H1 (cell line): ENCODE results near the gene DNAJC27. TPM values are rescaled to one million over a fixed set of nuclear protein-coding genes. Genes with fewer than 3 reads are reported as not detected.

ENCODE experiments used
- CTCF ChIA-PET: fragments of 300-600 bp; sonication (Branson Sonifier 250); formaldehyde crosslinking; loops from one replicate; lab custom pipeline; 2021; ENCODE audit not compliant: partially characterized antibody; lab: Charles Lee
- POLR2A ChIA-PET: fragments of 300-600 bp; sonication (Branson Sonifier 250); formaldehyde crosslinking; loops from one replicate; lab custom pipeline; 2021; ENCODE audit warnings: inconsistent platforms; ENCODE audit not compliant: partially characterized antibody; lab: Charles Lee
- DNase-seq, 2 experiments: peaks; one replicate each; pipeline versions ENCODE4 v3.0.0 to v3.0.0-alpha.2; 2010 to 2022; ENCODE audit warnings: low spot score in 2 of 2, low read depth in 1 of 2, mixed read lengths in 1 of 2
- FAIRE-seq: peaks from 2 replicates; lab custom pipeline; 2011; peaks lifted over from hg19 to GRCh38; lab: Jason Lieb, UNC
- H2AFZ ChIP-seq: 2 replicates; pipeline ENCODE4 v1.8.1; 2012; ENCODE audit warnings: low read length, inconsistent platforms
- H2AK5ac ChIP-seq: 2 replicates; pipeline ENCODE4 v1.6.1; 2013; ENCODE audit warnings: low read depth, low read length
- H2BK120ac ChIP-seq: replicated peaks from 2 replicates; pipeline ENCODE3; 2013; ENCODE audit warnings: low read depth, low read length, inconsistent platforms
- H2BK12ac ChIP-seq: 2 replicates; pipeline ENCODE4 v1.6.1; 2013; ENCODE audit warnings: low read depth, low read length
- H2BK15ac ChIP-seq: 2 replicates; pipeline ENCODE4 v1.6.1; 2013; ENCODE audit warnings: low read length
- H2BK20ac ChIP-seq: 2 replicates; pipeline ENCODE4 v1.6.1; 2013; ENCODE audit warnings: low read length
- H2BK5ac ChIP-seq: 2 replicates; pipeline ENCODE4 v1.6.1; 2013; ENCODE audit warnings: low read depth, low read length
- H3K14ac ChIP-seq: 2 replicates; pipeline ENCODE4 v1.6.1; 2013; ENCODE audit warnings: inconsistent platforms; ENCODE audit not compliant: insufficient read length
- H3K18ac ChIP-seq: 2 replicates; pipeline ENCODE4 v1.6.1; 2013; ENCODE audit warnings: low read length; ENCODE audit errors: extremely low read depth
- H3K23ac ChIP-seq: 2 replicates; pipeline ENCODE4 v1.6.1; 2013; ENCODE audit warnings: inconsistent platforms; ENCODE audit not compliant: insufficient read length
- H3K23me2 ChIP-seq: 2 replicates; pipeline ENCODE4 v1.6.1; 2013; ENCODE audit warnings: low read depth, low read length
- H3K27ac ChIP-seq: 2 replicates; pipeline ENCODE4 v1.6.1; 2011; ENCODE audit warnings: low read depth, low read length, inconsistent platforms
- H3K27me3 ChIP-seq, 4 experiments: replicated peaks in 1 of 4; 1 replicate in 1 of 4; 2 replicates in 3 of 4; pipeline versions ENCODE4 v1.6.1 to v1.8.1; 2011 to 2013; ENCODE audit warnings: low read length in 3 of 4, mild to moderate bottlenecking in 3 of 4, inconsistent platforms in 2 of 4, mixed read lengths in 2 of 4, moderate library complexity in 1 of 4; ENCODE audit not compliant: control insufficient read depth in 3 of 4, insufficient read depth in 3 of 4; ENCODE audit errors: extremely low read depth in 1 of 4
- H3K36me3 ChIP-seq, 4 experiments: 2 replicates each; pipeline versions ENCODE4 v1.6.1 to v1.8.1; 2011 to 2013; ENCODE audit warnings: mild to moderate bottlenecking in 4 of 4, low read length in 3 of 4, moderate library complexity in 2 of 4, control low read depth in 1 of 4, inconsistent platforms in 1 of 4; ENCODE audit not compliant: insufficient read depth in 4 of 4, control insufficient read depth in 2 of 4
- H3K4ac ChIP-seq: replicated peaks from 2 replicates; pipeline ENCODE3; 2013; ENCODE audit warnings: low read length, low read depth, mixed read lengths, inconsistent platforms; ENCODE audit not compliant: insufficient read length
- H3K4me1 ChIP-seq, 4 experiments: replicated peaks in 1 of 4; 1 replicate in 1 of 4; 2 replicates in 3 of 4; pipeline versions ENCODE4 v1.6.1 to v1.8.1; 2011 to 2013; ENCODE audit warnings: low read length in 3 of 4, inconsistent platforms in 2 of 4, mixed read lengths in 1 of 4; ENCODE audit not compliant: insufficient read depth in 4 of 4, control insufficient read depth in 3 of 4
- H3K4me2 ChIP-seq, 2 experiments: 2 replicates each; pipeline versions ENCODE4 v1.6.1 to v1.8.1; 2011 to 2013; ENCODE audit warnings: low read depth in 2 of 2, low read length in 2 of 2, control low read depth in 1 of 2, inconsistent platforms in 1 of 2, mild to moderate bottlenecking in 1 of 2; ENCODE audit not compliant: insufficient read depth in 1 of 2
- H3K4me3 ChIP-seq, 4 experiments: fragments of 200-600, 300-600 bp in 1 of 4; sonication (generic), shearing (Covaris generic), sonication (Bioruptor Twin) in 1 of 4; 2 replicates each; pipeline versions ENCODE4 v1.5.1 to v1.8.1; 2011 to 2016; ENCODE audit warnings: low read length in 4 of 4, low read depth in 3 of 4, control low read depth in 2 of 4, inconsistent platforms in 2 of 4, mild to moderate bottlenecking in 2 of 4, mixed read lengths in 1 of 4, moderate library complexity in 1 of 4; ENCODE audit not compliant: insufficient read depth in 2 of 4; ENCODE audit errors: extremely low read depth in 1 of 4
- H3K56ac ChIP-seq: replicated peaks from 2 replicates; pipeline ENCODE3; 2013; ENCODE audit warnings: low read depth, mild to moderate bottlenecking, mixed read lengths, low read length, inconsistent platforms; ENCODE audit not compliant: insufficient read length
- H3K79me1 ChIP-seq: 2 replicates; pipeline ENCODE4 v1.6.1; 2013; ENCODE audit warnings: low read depth, low read length, control low read depth
- H3K79me2 ChIP-seq, 2 experiments: 2 replicates each; pipeline versions ENCODE4 v1.6.1 to v1.8.1; 2012 to 2013; ENCODE audit warnings: low read length in 2 of 2, mild to moderate bottlenecking in 2 of 2, inconsistent platforms in 1 of 2; ENCODE audit not compliant: insufficient read depth in 2 of 2, control insufficient read depth in 1 of 2
- H3K9ac ChIP-seq, 4 experiments: replicated peaks in 1 of 4; 1 replicate in 1 of 4; 2 replicates in 3 of 4; pipeline versions ENCODE4 v1.6.1 to v1.8.1; 2011 to 2013; ENCODE audit warnings: low read depth in 3 of 4, low read length in 3 of 4, control low read depth in 2 of 4, mild to moderate bottlenecking in 2 of 4, moderate library complexity in 2 of 4, inconsistent platforms in 1 of 4; ENCODE audit errors: extremely low read depth in 1 of 4
- H3K9me3 ChIP-seq, 2 experiments: 2 replicates each; pipeline versions ENCODE4 v1.6.1 to v1.8.1; 2012 to 2013; ENCODE audit warnings: mild to moderate bottlenecking in 2 of 2, moderate library complexity in 2 of 2, control low read depth in 1 of 2, inconsistent platforms in 1 of 2, low read depth in 1 of 2, low read length in 1 of 2, mixed read lengths in 1 of 2; ENCODE audit not compliant: insufficient read depth in 2 of 2
- H4K20me1 ChIP-seq, 2 experiments: replicated peaks in 1 of 2; 2 replicates each; pipeline versions ENCODE3 to v1.8.1; 2011 to 2013; ENCODE audit warnings: inconsistent platforms in 2 of 2, low read length in 2 of 2, mild to moderate bottlenecking in 1 of 2; ENCODE audit not compliant: insufficient read depth in 2 of 2, control insufficient read depth in 1 of 2
- H4K5ac ChIP-seq: 2 replicates; pipeline ENCODE4 v1.6.1; 2013; ENCODE audit warnings: low read length, low read depth, mixed read lengths, inconsistent platforms; ENCODE audit not compliant: insufficient read length
- H4K8ac ChIP-seq: 2 replicates; pipeline ENCODE4 v1.8.0; 2013; ENCODE audit warnings: mild to moderate bottlenecking, moderate library complexity, low read length, inconsistent platforms; ENCODE audit not compliant: insufficient read depth; ENCODE audit errors: extremely low read depth
- H4K91ac ChIP-seq: replicated peaks from 2 replicates; pipeline ENCODE3; 2013; ENCODE audit warnings: low read length, mixed read lengths, inconsistent platforms; ENCODE audit not compliant: insufficient read length
- BCL11A ChIP-seq, 2 experiments: IDR thresholded peaks; one replicate each; pipeline ENCODE4 v1.6.1; 2011; ENCODE audit warnings: low read depth in 2 of 2, low read length in 2 of 2, mild to moderate bottlenecking in 2 of 2
- WGBS, 2 experiments: shearing (Covaris generic) in 1 of 2; methylation state at CpG; one replicate each; pipeline versions ENCODE4 v1.1.6 to v1.1.7; 2013 to 2015; ENCODE audit warnings: low lambda C conversion rate in 2 of 2, mixed read lengths in 2 of 2, inconsistent platforms in 1 of 2, low coverage in 1 of 2, missing lambda C conversion rate in 1 of 2; ENCODE audit not compliant: insufficient replicate concordance in 2 of 2, insufficient coverage in 1 of 2, insufficient read length in 1 of 2; ENCODE audit errors: extremely low coverage in 1 of 2, missing lambda C conversion rate in 1 of 2; 5-methylcytosine and 5-hydroxymethylcytosine counted together
- polyA plus RNA-seq, 7 experiments: library from polyadenylated mRNA; depleted of rRNA in 3 of 7; stranded (reverse) in 5 of 7; unstranded in 2 of 7; fragments of >200 nt in 5 of 7; fragments of 200-250 nt in 2 of 7; gene quantifications; 1 replicate in 5 of 7; 2 replicates in 1 of 7; 4 replicates in 1 of 7; pipeline versions ENCODE4 v1.2.1 to v1.2.3, GENCODE V29; 2011 to 2013; ENCODE audit warnings: missing spikeins in 2 of 7, mixed read lengths in 2 of 7
- total RNA-seq: library from RNA; stranded (reverse); fragmentation: NEBNext Ultra II Directional; extraction: Animal tissue kit (Norgen Biotek cat#: 25700); gene quantifications from 2 replicates; pipeline ENCODE4 v1.2.1, GENCODE V29; 2021

DNAJC27 gene
- total and polyA plus RNA-seq, 2 of the 8 experiments (the other 6 are each of a cell fraction or from before 2014, with no cell fraction given) = 1.4 to 4.5 TPM

- H4K8ac ChIP-seq = no peak overlapping the region
- FAIRE-seq (no peak), DNase-seq (no peak)
- H2BK12ac ChIP-seq = no peak overlapping the region
- H3K27me3 ChIP-seq = no peaks in the 10 kb centered on the region
- no peak overlapping the region for H3K27ac ChIP-seq
- peaks cover under 1% of the 10 kb centered on the region; the same call in 1 of the 2 replicates for H3K23me2 ChIP-seq
- no peak overlapping the region for H2BK5ac ChIP-seq
- no peaks in the 10 kb centered on the region for H3K79me1 ChIP-seq
- no peak overlapping the region for H4K91ac ChIP-seq
- H3K14ac ChIP-seq = no peak overlapping the region
- 74% methylated on average over 2 of the region's 2 CpGs; no CpG with 5 or more reads in 1 of the 2 experiments for WGBS, 2 experiments
- H2AK5ac ChIP-seq = no peak overlapping the region
- H3K4me3 ChIP-seq = no peak overlapping the region
- no peak overlapping the region for H2BK15ac ChIP-seq
- no peaks in the 10 kb centered on the region for H4K20me1 ChIP-seq
- no peak overlapping the region for H2AFZ ChIP-seq
- no peak overlapping the region for H3K56ac ChIP-seq
- H3K4me1 ChIP-seq = no peaks in the 10 kb centered on the region
- no peak overlapping the region for H3K23ac ChIP-seq
- no peak overlapping the region for H3K4ac ChIP-seq
- H2BK120ac ChIP-seq = no peak overlapping the region
- H3K9ac ChIP-seq = no peak overlapping the region
- no peak overlapping the region for H3K4me2 ChIP-seq
- ChIA-PET POLR2A (no interaction called here), CTCF (interaction anchor here (0.6 to 8.8 kb wide), 6 partner anchors 68 to 1533 kb away, joined by 3 to 176 read pairs (median 3); no protein-coding TSS in a partner anchor)
- no peak overlapping the region for H2BK20ac ChIP-seq
- no peak overlapping the region for H3K18ac ChIP-seq
- no peaks in the 10 kb centered on the region for H3K79me2 ChIP-seq
- H3K36me3 ChIP-seq = no peaks in the 10 kb centered on the region
- H3K9me3 ChIP-seq = no peaks in the 10 kb centered on the region
- H4K5ac ChIP-seq = no peak overlapping the region
- no peak for TF ChIP-seq BCL11A (IDR thresholded peaks at IDR 0.05; ENCODE audit: low read depth in 2 of 2, low read length in 2 of 2)
Measured at GRCh38 chr2:24977631-24978030, 5.9 kb upstream of the DNAJC27 start.
